Prostate gland (tissue), 2 donors: ENCODE data around the gene LPIN1. TPM values are rescaled to one million over a fixed set of nuclear protein-coding genes. Genes with fewer than 3 reads are reported as not detected.

Experiments
- DNase-seq: peaks from one replicate; pipeline ENCODE4 v3.0.0-alpha.2; 2019; ENCODE audit warnings: low spot score
- H3K27ac ChIP-seq, 2 donors: fragments of 200-600 bp; sonication (generic); 2 replicates each; pipeline ENCODE4 v1.5.1; 2017 to 2019
- H3K27me3 ChIP-seq: fragments of 200-600 bp; sonication (generic); replicated peaks from 2 replicates; pipeline ENCODE4 v1.5.1; 2019; ENCODE audit not compliant: insufficient read depth
- H3K36me3 ChIP-seq, 2 donors: fragments of 200-600 bp; sonication (generic); 1 replicate in 1 of 2; 2 replicates in 1 of 2; pipeline versions ENCODE4 v1.5.1 to v1.8.1; 2017 to 2019
- H3K4me1 ChIP-seq: fragments of 200-600 bp; sonication (generic); replicated peaks from 2 replicates; pipeline ENCODE4 v1.5.1; 2019
- H3K4me3 ChIP-seq, 2 donors: fragments of 200-600 bp; sonication (generic); 2 replicates each; pipeline ENCODE4 v1.5.1; 2017 to 2019
- H3K9me3 ChIP-seq: fragments of 200-600 bp; sonication (generic); 2 replicates; pipeline ENCODE4 v1.5.1; 2017
- POLR2A ChIP-seq: fragments of 450-650 bp; IDR thresholded peaks from one replicate; pipeline ENCODE4 v1.6.1; 2016; ENCODE audit warnings: antibody characterized with exemption, mild to moderate bottlenecking
- POLR2AphosphoS5 ChIP-seq: sonication (generic); formaldehyde crosslinking; IDR thresholded peaks from one replicate; pipeline ENCODE4 v1.6.1; 2017; ENCODE audit warnings: antibody characterized with exemption
- WGBS: methylation state at CpG from one replicate; pipeline ENCODE4 v1.1.5; 2018; 5-methylcytosine and 5-hydroxymethylcytosine counted together
- intact Hi-C: fragments of 100-400 bp; cut with DNase I; formaldehyde crosslinking; loops from one replicate; pipeline ENCODE4 v1.14.2; 2022
- total RNA-seq, 2 donors: library from RNA; depleted of rRNA; stranded (reverse); fragments of >200 nt; gene quantifications; one replicate each; pipeline ENCODE4 v1.1.0, GENCODE V29; 2016
- TF ChIP-seq, protein P1 (sequence below), 4 experiments: fragments of 200-600 bp in 2 of 4; fragments of 450-650 bp in 2 of 4; sonication (generic) in 2 of 4; IDR thresholded peaks; 1 replicate in 3 of 4; 2 replicates in 1 of 4; pipeline ENCODE4 v1.5.1; 2016 to 2019; ENCODE audit warnings: antibody characterized with exemption in 4 of 4, mild to moderate bottlenecking in 2 of 4, moderate library complexity in 2 of 4

Gene LPIN1
- total RNA-seq, 2 donors from 2014 or later = 18.2 to 57.1 TPM

DNA sequence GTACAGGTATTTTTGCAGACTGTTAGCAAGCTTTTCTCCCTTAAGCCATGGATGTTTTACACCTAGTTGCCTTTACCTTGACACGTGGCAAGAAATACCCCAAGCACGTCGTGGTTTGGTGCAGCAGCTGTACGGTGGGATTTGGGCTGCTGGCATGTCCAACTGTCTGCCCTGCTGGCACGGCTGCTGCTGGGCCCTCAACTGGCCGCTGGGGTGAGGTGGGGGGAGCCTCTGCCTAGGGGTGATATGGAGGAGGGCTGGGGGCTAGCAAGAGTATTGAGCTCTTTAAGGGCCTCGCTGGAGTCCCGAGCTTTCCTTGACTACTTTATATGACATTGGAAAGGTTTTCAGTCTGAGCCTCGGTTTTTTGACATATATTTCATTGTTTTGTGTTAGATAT, 41.6 kb downstream of the LPIN1 start:
- Histone ChIP-seq H3K4me1 (no peaks in the 10 kb centered on the region), H3K9me3 (no peaks in the 10 kb centered on the region), H3K36me3 (no peaks in the 10 kb centered on the region), H3K4me3 (no peak overlapping the region), H3K27ac (no peak overlapping the region), H3K27me3 (no peaks in the 10 kb centered on the region)
- DNase-seq = no peak
- WGBS = 92% methylated on average over 9 of the region's 9 CpGs
- TF ChIP-seq POLR2A (no peak), POLR2AphosphoS5 (no peak)
- TF ChIP-seq, protein P1, sequence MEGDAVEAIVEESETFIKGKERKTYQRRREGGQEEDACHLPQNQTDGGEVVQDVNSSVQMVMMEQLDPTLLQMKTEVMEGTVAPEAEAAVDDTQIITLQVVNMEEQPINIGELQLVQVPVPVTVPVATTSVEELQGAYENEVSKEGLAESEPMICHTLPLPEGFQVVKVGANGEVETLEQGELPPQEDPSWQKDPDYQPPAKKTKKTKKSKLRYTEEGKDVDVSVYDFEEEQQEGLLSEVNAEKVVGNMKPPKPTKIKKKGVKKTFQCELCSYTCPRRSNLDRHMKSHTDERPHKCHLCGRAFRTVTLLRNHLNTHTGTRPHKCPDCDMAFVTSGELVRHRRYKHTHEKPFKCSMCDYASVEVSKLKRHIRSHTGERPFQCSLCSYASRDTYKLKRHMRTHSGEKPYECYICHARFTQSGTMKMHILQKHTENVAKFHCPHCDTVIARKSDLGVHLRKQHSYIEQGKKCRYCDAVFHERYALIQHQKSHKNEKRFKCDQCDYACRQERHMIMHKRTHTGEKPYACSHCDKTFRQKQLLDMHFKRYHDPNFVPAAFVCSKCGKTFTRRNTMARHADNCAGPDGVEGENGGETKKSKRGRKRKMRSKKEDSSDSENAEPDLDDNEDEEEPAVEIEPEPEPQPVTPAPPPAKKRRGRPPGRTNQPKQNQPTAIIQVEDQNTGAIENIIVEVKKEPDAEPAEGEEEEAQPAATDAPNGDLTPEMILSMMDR (IDR thresholded peaks at IDR 0.05) = no peak
- intact Hi-C loops = loop anchor here (10.0 kb wide), 1 partner anchor 313 kb away; no protein-coding TSS in a partner anchor

DNA sequence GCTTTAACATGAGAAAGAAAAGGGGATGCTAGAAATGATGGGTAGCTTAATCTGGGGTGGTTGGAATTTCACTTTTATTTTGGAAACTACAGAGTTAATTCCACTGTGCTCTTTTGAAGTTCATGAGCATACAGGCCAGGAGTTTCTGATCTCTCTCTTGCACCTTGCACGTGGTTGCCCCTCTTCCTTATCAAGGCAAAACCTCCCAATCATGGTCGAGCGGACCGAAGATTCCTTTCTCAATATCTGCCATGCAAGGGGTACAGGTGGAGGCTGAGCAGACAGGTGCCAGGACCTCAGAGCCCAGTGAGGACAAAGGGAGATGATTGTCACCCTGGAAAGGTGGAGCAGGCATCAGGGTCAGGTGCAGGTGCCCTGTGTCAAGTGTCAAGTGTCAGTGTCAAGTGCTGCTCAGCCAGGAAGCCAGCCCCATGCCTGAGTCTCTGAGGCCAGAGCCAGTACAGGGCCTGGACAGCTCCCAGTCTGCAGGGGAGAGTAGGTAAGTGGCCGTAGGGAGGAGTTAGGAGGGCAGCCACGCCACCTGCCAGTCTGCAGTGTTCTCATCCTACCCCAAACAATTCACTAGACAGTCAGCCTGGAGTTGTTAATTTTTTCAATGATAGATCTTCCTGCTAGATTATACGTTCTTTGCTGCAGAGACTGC, 42.2 kb downstream of the LPIN1 start:
- whole genome bisulfite sequencing = 75% methylated on average over 7 of the region's 7 CpGs
- TF ChIP-seq POLR2AphosphoS5 (no peak), POLR2A (no peak)
- TF ChIP-seq, protein P1 (IDR thresholded peaks at IDR 0.05) = no peak
- no peak overlapping the region for H3K4me3 ChIP-seq
- no peaks in the 10 kb centered on the region for H3K27me3 ChIP-seq
- H3K9me3 ChIP-seq = no peaks in the 10 kb centered on the region
- H3K4me1 ChIP-seq = no peaks in the 10 kb centered on the region
- H3K36me3 ChIP-seq = no peaks in the 10 kb centered on the region
- no peak overlapping the region for H3K27ac ChIP-seq
- intact Hi-C loops = loop anchor here (10.0 kb wide), 1 partner anchor 314 kb away; no protein-coding TSS in a partner anchor
- DNase-seq = no peak

DNA sequence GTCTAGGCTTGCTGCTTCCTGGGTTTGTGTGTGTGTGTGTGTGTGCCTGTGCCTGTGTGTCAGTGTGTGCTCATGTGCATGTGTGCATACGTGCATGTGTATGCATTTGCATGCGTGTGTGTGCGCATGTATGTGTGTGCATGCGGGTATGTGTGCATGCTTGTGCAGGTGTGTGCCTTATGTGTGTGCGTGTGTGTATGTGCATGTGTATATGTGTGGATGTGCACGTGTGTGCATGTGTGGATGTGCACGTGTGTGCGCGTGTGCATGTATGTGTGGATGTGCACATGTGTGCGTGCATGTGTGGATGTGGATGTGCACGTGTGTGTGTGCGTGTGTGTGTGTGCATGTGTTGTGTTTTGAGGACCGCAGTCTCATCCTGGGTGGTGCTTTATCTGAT, 42.8 kb downstream of the LPIN1 start:
- no peaks in the 10 kb centered on the region for H3K36me3 ChIP-seq
- TF ChIP-seq POLR2A (no peak), POLR2AphosphoS5 (no peak)
- TF ChIP-seq, protein P1 (IDR thresholded peaks at IDR 0.05) = no peak
- no peaks in the 10 kb centered on the region for H3K9me3 ChIP-seq
- no peak overlapping the region for H3K4me3 ChIP-seq
- no peaks in the 10 kb centered on the region for H3K4me1 ChIP-seq
- intact Hi-C loops = loop anchor here (10.0 kb wide), 1 partner anchor 314 kb away; no protein-coding TSS in a partner anchor
- no peak for DNase-seq
- WGBS = 94% methylated on average over 13 of the region's 13 CpGs
- H3K27me3 ChIP-seq = no peaks in the 10 kb centered on the region
- H3K27ac ChIP-seq = no peak overlapping the region

DNA sequence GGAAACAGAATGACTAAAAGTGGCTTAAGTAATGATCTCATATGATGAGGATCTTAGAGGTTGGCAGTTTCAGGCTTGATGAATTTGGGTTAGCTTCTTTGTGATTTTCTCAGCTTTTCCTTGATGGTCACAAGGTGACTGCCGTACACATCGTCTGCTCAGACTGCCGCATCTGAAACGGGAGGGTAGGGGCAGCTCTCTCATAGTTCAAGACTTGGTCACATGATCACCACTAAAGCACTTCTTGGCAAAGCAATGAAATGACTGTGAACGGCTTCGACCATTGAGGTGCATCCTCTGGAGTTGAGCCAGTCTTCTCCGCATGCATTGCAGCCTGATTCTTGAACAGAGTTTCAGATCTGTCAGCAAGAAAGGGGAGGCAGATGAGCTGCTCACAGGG, 43.8 kb downstream of the LPIN1 start:
- Histone ChIP-seq H3K36me3 (peaks cover 0 to 3% of the 10 kb centered on the region in 2 donors), H3K27me3 (no peaks in the 10 kb centered on the region), H3K4me3 (no peak overlapping the region), H3K4me1 (no peaks in the 10 kb centered on the region), H3K27ac (no peak overlapping the region), H3K9me3 (no peaks in the 10 kb centered on the region)
- DNase-seq = no peak
- intact Hi-C loops = no loop called here
- no peak for TF ChIP-seq POLR2A
- TF ChIP-seq, protein P1 (IDR thresholded peaks at IDR 0.05) = no peak
- TF ChIP-seq POLR2AphosphoS5 = no peak
- WGBS = 81% methylated on average over 7 of the region's 7 CpGs

DNA sequence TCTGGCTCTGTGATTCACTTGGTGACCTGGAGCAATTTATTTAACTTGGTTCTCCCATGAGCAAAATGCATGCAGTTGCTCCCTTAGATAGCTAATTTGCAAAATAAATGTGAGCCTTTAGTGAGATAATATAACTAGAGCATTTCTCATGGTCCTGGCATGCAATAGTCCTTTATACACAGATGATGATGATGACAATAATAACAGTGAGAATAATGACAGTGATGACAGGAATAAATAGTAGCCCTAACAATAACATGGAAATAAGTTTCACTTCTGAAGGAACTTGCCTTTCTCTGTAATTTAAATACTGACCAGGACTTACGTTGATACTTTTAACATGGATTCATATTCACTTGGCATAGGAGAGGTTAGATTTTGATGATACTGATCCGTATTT, 49.2 kb downstream of the LPIN1 start:
- Histone ChIP-seq H3K4me1 (no peaks in the 10 kb centered on the region), H3K27ac (no peak overlapping the region), H3K4me3 (no peak overlapping the region), H3K36me3 (peaks cover 0 to 6% of the 10 kb centered on the region in 2 donors), H3K27me3 (no peaks in the 10 kb centered on the region), H3K9me3 (no peaks in the 10 kb centered on the region)
- no peak for TF ChIP-seq POLR2AphosphoS5
- TF ChIP-seq, protein P1 (IDR thresholded peaks at IDR 0.05) = no peak
- TF ChIP-seq POLR2A = no peak
- no peak for DNase-seq
- 78% methylated on average over 2 of the region's 2 CpGs for WGBS
- intact Hi-C loops = no loop called here
